ENCODE results near the gene SLC26A6. TPM values are rescaled to one million over a fixed set of nuclear protein-coding genes. Genes with fewer than 3 reads are reported as not detected.

Gene SLC26A6
- total RNA-seq, 1 experiment from 2014 or later: 54.7 TPM

GRCh38 chr3:48588230-48588629, 47.0 kb downstream of the SLC26A6 start:
- Histone ChIP-seq H3K36me3 (ENCODE audit: control insufficient read depth, insufficient read depth, low read length) (no peaks in the 10 kb centered on the region), H3K9me3 (no peaks in the 10 kb centered on the region), H3K4me3 (ENCODE audit: low read depth, low read length) (no peak overlapping the region), H3K27me3 (replicated peaks; ENCODE audit: control insufficient read depth, insufficient read depth, low read length) (no peaks in the 10 kb centered on the region), H3K4me1 (no peaks in the 10 kb centered on the region)
- H3K4me3 Mint-ChIP-seq (ENCODE audit: unreplicated experiment): no peak overlapping the region
- POLR2A ChIA-PET: no interaction called here
- peaks cover 8% of the 10 kb centered on the region for H3K4me1 Mint-ChIP-seq (ENCODE audit: low read depth, unreplicated experiment)
- TF ChIP-seq, protein P1, sequence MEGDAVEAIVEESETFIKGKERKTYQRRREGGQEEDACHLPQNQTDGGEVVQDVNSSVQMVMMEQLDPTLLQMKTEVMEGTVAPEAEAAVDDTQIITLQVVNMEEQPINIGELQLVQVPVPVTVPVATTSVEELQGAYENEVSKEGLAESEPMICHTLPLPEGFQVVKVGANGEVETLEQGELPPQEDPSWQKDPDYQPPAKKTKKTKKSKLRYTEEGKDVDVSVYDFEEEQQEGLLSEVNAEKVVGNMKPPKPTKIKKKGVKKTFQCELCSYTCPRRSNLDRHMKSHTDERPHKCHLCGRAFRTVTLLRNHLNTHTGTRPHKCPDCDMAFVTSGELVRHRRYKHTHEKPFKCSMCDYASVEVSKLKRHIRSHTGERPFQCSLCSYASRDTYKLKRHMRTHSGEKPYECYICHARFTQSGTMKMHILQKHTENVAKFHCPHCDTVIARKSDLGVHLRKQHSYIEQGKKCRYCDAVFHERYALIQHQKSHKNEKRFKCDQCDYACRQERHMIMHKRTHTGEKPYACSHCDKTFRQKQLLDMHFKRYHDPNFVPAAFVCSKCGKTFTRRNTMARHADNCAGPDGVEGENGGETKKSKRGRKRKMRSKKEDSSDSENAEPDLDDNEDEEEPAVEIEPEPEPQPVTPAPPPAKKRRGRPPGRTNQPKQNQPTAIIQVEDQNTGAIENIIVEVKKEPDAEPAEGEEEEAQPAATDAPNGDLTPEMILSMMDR (IDR thresholded peaks at IDR 0.05; ENCODE audit: insufficient read depth in 1 of 2, low read depth in 1 of 2, low read length in 1 of 2, severe bottlenecking in 1 of 2, unreplicated experiment in 1 of 2): no peak
- no peak for DNase-seq
- H3K27ac Mint-ChIP-seq (ENCODE audit: unreplicated experiment): no peak overlapping the region
- no peaks in the 10 kb centered on the region for H3K9me3 Mint-ChIP-seq (ENCODE audit: unreplicated experiment)
- CTCF ChIA-PET: no interaction called here
- intact Hi-C loops (cut with micrococcal nuclease; ENCODE audit: unreplicated experiment): no loop called here
- BruUV-seq (replicated peaks): no TSS peak
- no peaks in the 10 kb centered on the region for H3K27me3 Mint-ChIP-seq (ENCODE audit: insufficient read depth, unreplicated experiment)
- H3K36me3 Mint-ChIP-seq (ENCODE audit: insufficient read depth, unreplicated experiment): no peaks in the 10 kb centered on the region

- H3K4me1 Mint-ChIP-seq (ENCODE audit: low read depth, unreplicated experiment): peaks cover 8% of the 10 kb centered on the region
- no TSS peak for BruUV-seq (replicated peaks)
- TF ChIP-seq, protein P1 (IDR thresholded peaks at IDR 0.05; ENCODE audit: insufficient read depth in 1 of 2, low read depth in 1 of 2, low read length in 1 of 2, severe bottlenecking in 1 of 2, unreplicated experiment in 1 of 2): no peak
- H3K27me3 Mint-ChIP-seq (ENCODE audit: insufficient read depth, unreplicated experiment): no peaks in the 10 kb centered on the region
- Histone ChIP-seq H3K27me3 (replicated peaks; ENCODE audit: control insufficient read depth, insufficient read depth, low read length) (no peaks in the 10 kb centered on the region), H3K9me3 (no peaks in the 10 kb centered on the region), H3K4me1 (no peaks in the 10 kb centered on the region), H3K36me3 (ENCODE audit: control insufficient read depth, insufficient read depth, low read length) (no peaks in the 10 kb centered on the region), H3K4me3 (ENCODE audit: low read depth, low read length) (no peak overlapping the region)
- intact Hi-C loops (cut with micrococcal nuclease; ENCODE audit: unreplicated experiment): no loop called here
- no peaks in the 10 kb centered on the region for H3K9me3 Mint-ChIP-seq (ENCODE audit: unreplicated experiment)
- H3K4me3 Mint-ChIP-seq (ENCODE audit: unreplicated experiment): no peak overlapping the region
- DNase-seq: no peak
- POLR2A ChIA-PET: no interaction called here
- CTCF ChIA-PET: no interaction called here
- no peak overlapping the region for H3K27ac Mint-ChIP-seq (ENCODE audit: unreplicated experiment)
- H3K36me3 Mint-ChIP-seq (ENCODE audit: insufficient read depth, unreplicated experiment): no peaks in the 10 kb centered on the region
Observed at GRCh38 chr3:48587686-48588085, 47.6 kb downstream of the SLC26A6 start.

DNA sequence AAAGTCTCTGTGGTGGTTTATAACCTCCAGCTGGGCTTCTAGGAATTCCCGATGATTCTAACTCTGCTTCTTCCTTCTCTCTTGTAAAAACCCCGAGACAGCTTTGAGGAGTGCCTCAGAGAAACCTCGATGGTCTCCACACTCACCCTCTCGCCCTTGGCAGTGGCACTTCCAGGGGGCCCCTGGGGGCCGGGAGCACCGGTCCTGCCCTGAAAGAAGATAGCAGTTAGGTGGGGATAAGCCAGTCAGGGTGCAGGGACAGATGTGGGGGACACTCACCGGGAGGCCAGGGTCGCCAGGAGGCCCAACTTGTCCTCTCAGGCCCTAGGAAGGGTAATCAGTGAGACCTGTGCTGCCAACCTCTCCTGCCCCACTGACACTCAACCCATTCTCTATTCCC, 49.9 kb downstream of the SLC26A6 start:
- no TSS peak for BruUV-seq (replicated peaks)
- Mint-ChIP-seq H3K27me3 (ENCODE audit: insufficient read depth, unreplicated experiment) (no peaks in the 10 kb centered on the region), H3K36me3 (ENCODE audit: insufficient read depth, unreplicated experiment) (no peaks in the 10 kb centered on the region), H3K4me3 (ENCODE audit: unreplicated experiment) (no peak overlapping the region), H3K4me1 (ENCODE audit: low read depth, unreplicated experiment) (peaks cover 8% of the 10 kb centered on the region), H3K9me3 (ENCODE audit: unreplicated experiment) (no peaks in the 10 kb centered on the region), H3K27ac (ENCODE audit: unreplicated experiment) (no peak overlapping the region)
- no peak for DNase-seq
- Histone ChIP-seq H3K4me1 (no peaks in the 10 kb centered on the region), H3K4me3 (ENCODE audit: low read depth, low read length) (no peak overlapping the region), H3K36me3 (ENCODE audit: control insufficient read depth, insufficient read depth, low read length) (no peaks in the 10 kb centered on the region), H3K27me3 (replicated peaks; ENCODE audit: control insufficient read depth, insufficient read depth, low read length) (no peaks in the 10 kb centered on the region), H3K9me3 (no peaks in the 10 kb centered on the region)
- ChIA-PET CTCF (interaction anchor here (1.0 kb wide), 1 partner anchor 79 kb away, joined by 3 read pairs; no protein-coding TSS in a partner anchor), POLR2A (no interaction called here)
- TF ChIP-seq, protein P1 (IDR thresholded peaks at IDR 0.05; ENCODE audit: insufficient read depth in 1 of 2, low read depth in 1 of 2, low read length in 1 of 2, severe bottlenecking in 1 of 2, unreplicated experiment in 1 of 2): no peak
- intact Hi-C loops (cut with micrococcal nuclease; ENCODE audit: unreplicated experiment): no loop called here
